Prostate gland (tissue), 2 donors: ENCODE results near the gene ASS1.

Experiments used
- CTCF ChIP-seq, 4 experiments: fragments of 200-600 bp in 2 of 4; fragments of 450-650 bp in 2 of 4; sonication (generic) in 2 of 4; IDR thresholded peaks; 1 replicate in 3 of 4; 2 replicates in 1 of 4; pipeline ENCODE4 v1.5.1; 2016 to 2019; ENCODE audit warnings: antibody characterized with exemption in 4 of 4, mild to moderate bottlenecking in 2 of 4, moderate library complexity in 2 of 4
- POLR2AphosphoS5 ChIP-seq: sonication (generic); formaldehyde crosslinking; IDR thresholded peaks from one replicate; pipeline ENCODE4 v1.6.1; 2017; ENCODE audit warnings: antibody characterized with exemption

GRCh38 chr9:130519927-130520326 is 75.2 kb downstream of the ASS1 start:
- TF ChIP-seq CTCF (IDR thresholded peaks at IDR 0.05) (no peak), POLR2AphosphoS5 (no peak)
